ENCODE measurements around the gene SDHB.
A peak's percentile ranks its signal among the peaks of the same experiment; 100 is the strongest.

Gene SDHB

GRCh38 chr1:17020502-17020901 is 33.3 kb downstream of the SDHB start:
- Histone ChIP-seq H3K4me3 (no peak overlapping the region), H3K27ac (no peak overlapping the region)

GRCh38 chr1:17018849-17019248 is 35.0 kb downstream of the SDHB start:
- Histone ChIP-seq H3K27ac (no peak overlapping the region), H3K4me3 (no peak overlapping the region)

- H3K4me3 ChIP-seq, result no peak overlapping the region
- no peak overlapping the region for H3K27ac ChIP-seq
Measured at GRCh38 chr1:17017435-17017834, 36.4 kb downstream of the SDHB start.

- Histone ChIP-seq H3K4me3 (no peak overlapping the region), H3K27ac (no peak overlapping the region)
Measured at GRCh38 chr1:17016317-17016661, 37.5 kb downstream of the SDHB start.

GRCh38 chr1:17014671-17015567 is 38.9 kb downstream of the SDHB start:
- H3K27ac ChIP-seq, result no peak overlapping the region
- no peak overlapping the region for H3K4me3 ChIP-seq

- no peak overlapping the region for H3K4me3 ChIP-seq
- H3K27ac ChIP-seq, result no peak overlapping the region
Measured at GRCh38 chr1:17013491-17014320, 40.1 kb downstream of the SDHB start.

- Histone ChIP-seq H3K27ac (no peak overlapping the region), H3K4me3 (no peak overlapping the region)
Measured at GRCh38 chr1:17012775-17013490, 40.9 kb downstream of the SDHB start.

- peak within 1 kb of the TSS in 19 of 21 experiments; percentile 26 to 83 (median 72) for H3K27ac ChIP-seq
- H3K4me3 ChIP-seq, result peak within 1 kb of the TSS; percentile 56 to 91 (median 81)
Measured at GRCh38 chr1:17011439-17012307, 42.2 kb downstream of the SDHB start, which contains the start of gene ATP13A2. Gene ATP13A2 (minus strand): TSS chr1:17011928. CDS start chr1:17011738, 190 bp downstream.

- Histone ChIP-seq H3K4me3 (peak overlapping the region; percentile 56 to 91 (median 81)), H3K27ac (peak overlapping the region in 18 of 21 experiments; percentile 26 to 83 (median 72))
Measured at GRCh38 chr1:17011092-17011438, 42.8 kb downstream of the SDHB start.

- Histone ChIP-seq H3K4me3 (no peak overlapping the region), H3K27ac (peak overlapping the region in 2 of 21 experiments; percentile 11 to 37)
Measured at GRCh38 chr1:17009706-17010105, 44.1 kb downstream of the SDHB start.

- Histone ChIP-seq H3K27ac (no peak overlapping the region), H3K4me3 (no peak overlapping the region)
Measured at GRCh38 chr1:17008208-17008855, 45.5 kb downstream of the SDHB start.

GRCh38 chr1:17007121-17007520 is 46.7 kb downstream of the SDHB start:
- no peak overlapping the region for H3K27ac ChIP-seq
- H3K4me3 ChIP-seq, result no peak overlapping the region

- Histone ChIP-seq H3K4me3 (no peak overlapping the region), H3K27ac (no peak overlapping the region)
Measured at GRCh38 chr1:17005365-17005740, 48.5 kb downstream of the SDHB start.

GRCh38 chr1:17004466-17005364 is 49.1 kb downstream of the SDHB start:
- Histone ChIP-seq H3K27ac (peak overlapping the region in 4 of 21 experiments; percentile 3 to 44 (median 28)), H3K4me3 (no peak overlapping the region)

GRCh38 chr1:17002524-17002902 is 51.3 kb downstream of the SDHB start:
- H3K27ac ChIP-seq, result no peak overlapping the region
- H3K4me3 ChIP-seq, result no peak overlapping the region

- no peak overlapping the region for H3K27ac ChIP-seq
- H3K4me3 ChIP-seq, result no peak overlapping the region
Measured at GRCh38 chr1:17001760-17002523, 51.9 kb downstream of the SDHB start.

GRCh38 chr1:16999863-17000262 is 54.0 kb downstream of the SDHB start:
- Histone ChIP-seq H3K4me3 (no peak overlapping the region), H3K27ac (no peak overlapping the region)

All from skin epidermis (tissue), 12 donors.